COLO668 (cell line): Measurements from ENCODE around the gene SPATA16.
"Not testable (repeated sequence)": the region's sequence is repeated elsewhere in the genome, so short reads cannot be mapped to it uniquely, and the experiment has no call there.

Source experiments
- DNase-seq: peaks from one replicate; lab custom pipeline; 2025; ENCODE audit not compliant: unreplicated experiment; lab: John Stamatoyannopoulos, UW

The SPATA16 gene

DNA sequence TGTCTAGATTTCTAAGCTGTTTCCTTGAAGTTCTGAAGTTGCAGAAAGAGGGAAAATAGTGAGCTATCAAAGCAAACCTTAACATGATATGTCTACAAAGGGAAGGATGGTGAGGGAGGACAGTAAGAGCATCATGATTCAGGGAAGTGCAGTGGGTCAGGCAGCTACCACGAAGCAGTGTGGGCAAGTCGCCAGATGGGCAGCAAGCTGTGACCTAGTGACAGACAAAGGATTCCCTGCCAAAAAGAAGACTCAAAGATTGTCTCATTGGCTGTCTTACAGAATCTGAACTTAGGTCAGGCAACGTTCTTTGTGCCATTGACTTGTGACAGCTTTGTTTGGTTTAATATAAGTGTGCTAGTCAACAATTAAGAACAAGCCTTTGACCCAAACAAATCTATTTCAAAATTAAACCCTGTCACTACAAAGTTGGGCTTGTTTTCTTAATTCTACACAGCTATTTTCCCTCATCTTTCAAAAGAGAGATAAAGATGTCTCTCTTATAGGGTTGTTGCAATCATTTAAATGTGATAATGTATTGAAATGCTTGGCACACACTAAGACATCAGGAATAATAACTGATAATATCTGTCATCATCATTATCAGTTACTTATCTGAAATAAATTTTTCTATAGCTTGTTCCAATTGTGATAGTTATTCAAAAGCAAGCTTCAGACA lies 237.3 kb downstream of the SPATA16 start:
- no peak for DNase-seq

DNA sequence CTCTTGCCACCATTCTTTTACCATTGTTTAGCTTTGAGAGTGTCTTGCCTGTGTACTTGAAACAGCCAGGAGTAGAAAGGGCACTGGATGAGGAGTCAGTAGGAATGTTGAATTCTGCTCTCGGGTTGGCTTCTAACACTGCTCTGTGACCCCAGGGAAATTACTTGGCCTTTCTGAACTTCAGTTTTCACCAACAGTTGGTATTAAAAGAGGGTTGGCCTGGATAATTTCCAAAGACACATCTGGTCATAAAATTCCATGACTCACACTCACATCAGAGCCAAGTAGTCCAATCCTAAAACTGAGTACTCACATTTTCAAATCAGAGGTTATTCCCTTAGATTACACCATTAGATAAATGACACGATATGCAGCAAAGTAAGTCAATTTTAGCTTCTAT lies 248.9 kb downstream of the SPATA16 start:
- no peak for DNase-seq

DNA sequence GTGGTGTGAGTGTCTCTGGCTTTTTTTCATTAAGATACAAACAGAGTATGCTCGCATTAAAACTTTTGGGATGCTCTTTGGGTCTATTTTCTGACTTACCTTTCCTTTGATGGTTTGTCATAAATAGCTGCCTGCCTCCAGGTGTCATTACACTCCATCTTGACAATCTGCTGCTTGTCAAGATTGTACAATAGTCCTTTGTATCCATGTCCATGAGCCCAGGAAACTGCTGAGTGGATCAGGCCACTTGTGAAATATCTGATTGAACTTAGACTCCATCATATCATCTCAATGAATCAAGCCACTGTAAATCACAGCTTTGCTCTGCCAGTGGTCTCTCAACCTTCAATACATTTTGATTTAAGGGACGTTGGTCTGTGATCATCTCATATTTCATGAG lies 255.3 kb downstream of the SPATA16 start:
- DNase-seq: no peak

GRCh38 chr3:172882563-172882962 lies 258.5 kb downstream of the SPATA16 start:
- no peak for DNase-seq

GRCh38 chr3:172879381-172879780 lies 261.7 kb downstream of the SPATA16 start:
- DNase-seq: not testable (repeated sequence)

- DNase-seq: no peak
Measured at GRCh38 chr3:172877011-172877410, 264.0 kb downstream of the SPATA16 start.

GRCh38 chr3:172876297-172876696 lies 264.7 kb downstream of the SPATA16 start:
- DNase-seq: no peak

- no peak for DNase-seq
Measured at GRCh38 chr3:172875039-172875438, 266.0 kb downstream of the SPATA16 start.

DNA sequence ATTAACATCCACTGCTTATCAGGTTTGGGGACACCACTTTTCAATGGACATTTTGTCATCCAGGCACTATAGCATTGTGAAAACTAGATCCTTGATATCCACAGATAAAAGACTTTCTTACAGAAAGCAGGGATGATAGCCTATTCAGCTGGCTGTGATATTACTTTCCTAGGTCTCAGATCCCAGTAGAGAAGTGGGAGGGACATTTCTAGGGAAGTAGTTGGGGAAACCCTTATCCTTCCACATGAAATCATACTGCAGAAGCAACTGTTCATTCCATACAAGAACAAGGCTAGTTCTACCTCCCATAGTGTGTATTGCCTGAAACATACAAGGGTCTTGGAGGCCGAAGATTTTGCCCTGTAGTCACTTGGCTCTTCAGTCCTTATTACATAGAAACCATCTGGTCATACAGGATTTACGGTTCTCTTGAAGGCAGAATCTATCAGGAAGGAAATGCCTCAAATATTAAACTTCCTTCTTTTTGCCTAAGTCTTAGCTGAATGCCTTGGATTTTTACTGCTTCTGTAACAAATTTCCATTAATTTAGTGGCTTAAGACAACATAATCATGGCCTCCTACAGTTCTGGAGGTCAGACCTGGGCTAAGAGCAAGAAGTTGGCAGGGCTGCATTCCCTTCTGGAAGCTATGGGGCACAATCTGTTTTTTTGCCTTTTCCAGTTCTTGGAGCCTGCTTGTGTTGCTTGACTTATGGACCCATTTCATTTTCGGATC lies 271.1 kb downstream of the SPATA16 start:
- no peak for DNase-seq

GRCh38 chr3:172869368-172869771 lies 271.7 kb downstream of the SPATA16 start:
- DNase-seq: no peak

- DNase-seq: peak; percentile 19
Measured at GRCh38 chr3:172868582-172869200, 272.3 kb downstream of the SPATA16 start.

DNA sequence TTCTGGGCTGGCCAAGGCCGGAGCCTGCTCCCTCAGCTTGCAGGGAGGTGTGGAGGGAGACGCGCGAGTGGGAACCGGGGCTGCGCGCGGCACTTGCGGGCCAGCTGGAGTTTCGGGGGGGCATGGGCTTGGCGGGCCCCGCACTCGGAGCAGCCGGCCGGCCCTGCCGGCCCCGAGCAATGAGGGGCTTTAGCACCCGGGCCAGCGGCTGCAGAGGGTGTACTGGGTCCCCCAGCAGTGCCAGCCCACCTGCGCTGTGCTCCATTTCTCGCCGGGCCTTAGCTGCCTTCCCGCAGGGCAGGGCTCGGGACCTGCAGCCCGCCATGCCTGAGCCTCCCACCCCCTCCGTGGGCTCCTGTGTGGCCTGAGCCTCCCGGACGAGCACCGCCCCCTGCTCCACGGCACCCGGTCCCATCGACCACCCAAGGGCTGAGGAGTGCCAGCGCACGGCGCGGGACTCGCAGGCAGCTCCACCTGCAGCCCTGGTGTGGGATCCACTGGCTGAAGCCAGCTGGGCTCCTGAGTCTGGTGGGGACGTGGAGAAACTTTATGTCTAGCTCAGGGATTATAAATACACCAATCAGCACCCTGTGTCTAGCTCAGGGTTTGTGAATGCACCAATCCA lies 274.2 kb downstream of the SPATA16 start:
- not testable (repeated sequence) for DNase-seq

GRCh38 chr3:172859041-172859440 lies 282.0 kb downstream of the SPATA16 start:
- DNase-seq: no peak

- no peak for DNase-seq
Measured at GRCh38 chr3:172856795-172857742, 284.0 kb downstream of the SPATA16 start.

- DNase-seq: no peak
Measured at GRCh38 chr3:172855037-172855436, 286.0 kb downstream of the SPATA16 start.

GRCh38 chr3:172853921-172854666 lies 286.9 kb downstream of the SPATA16 start:
- DNase-seq: no peak

- DNase-seq: no peak
Measured at GRCh38 chr3:172853005-172853404, 288.0 kb downstream of the SPATA16 start.

- no peak for DNase-seq
Measured at GRCh38 chr3:172848910-172849309, 292.1 kb downstream of the SPATA16 start.

DNA sequence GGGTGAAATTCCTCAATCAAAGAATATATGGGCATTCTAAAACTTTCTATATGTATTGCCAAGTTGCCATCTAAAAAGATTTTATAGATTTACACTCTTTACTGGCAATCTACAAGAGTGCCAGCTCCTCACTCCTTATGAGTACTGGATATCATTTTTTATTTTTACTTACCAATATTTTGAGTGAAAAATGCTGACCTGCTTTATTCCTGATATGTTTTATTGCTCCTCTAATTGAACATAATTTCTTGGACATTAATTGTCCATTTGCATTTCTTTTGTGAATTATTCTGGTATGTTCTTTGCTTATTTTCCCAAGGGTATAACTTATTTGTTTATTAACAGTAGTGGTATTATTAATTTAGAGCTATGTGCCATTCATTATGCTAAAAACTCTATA lies 293.7 kb downstream of the SPATA16 start:
- no peak for DNase-seq

DNA sequence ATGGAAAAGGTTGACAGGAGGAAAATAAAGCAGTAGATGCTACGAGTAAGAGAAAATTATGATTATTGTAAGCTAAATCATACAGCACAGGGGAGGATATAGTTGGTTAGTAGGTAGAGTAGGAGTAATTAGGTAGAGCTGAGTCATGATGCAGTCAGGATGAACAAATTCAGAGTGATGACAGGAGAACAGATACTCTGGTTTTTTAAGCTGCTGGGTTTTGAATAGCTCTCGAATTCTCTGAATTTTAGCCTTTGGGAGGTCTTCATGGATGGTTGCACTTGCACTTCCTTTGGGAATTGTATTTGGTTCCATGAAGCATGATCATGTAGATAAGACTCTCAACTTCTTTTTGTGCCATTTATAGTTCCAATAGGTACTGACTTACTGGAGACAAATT lies 294.3 kb downstream of the SPATA16 start:
- no peak for DNase-seq
